CD4-positive, alpha-beta T cell treated with Interleukin-17A for 4 hours (primary cell): ENCODE measurements around the gene ADGRB3.
"Not testable (repeated sequence)": the region's sequence is repeated elsewhere in the genome, so short reads cannot be mapped to it uniquely, and the experiment has no call there.

ENCODE experiments used
- DNase-seq: peaks from one replicate; pipeline ENCODE4 v3.0.0-alpha.2; 2020; ENCODE audit warnings: mixed read lengths

ADGRB3 gene

DNA sequence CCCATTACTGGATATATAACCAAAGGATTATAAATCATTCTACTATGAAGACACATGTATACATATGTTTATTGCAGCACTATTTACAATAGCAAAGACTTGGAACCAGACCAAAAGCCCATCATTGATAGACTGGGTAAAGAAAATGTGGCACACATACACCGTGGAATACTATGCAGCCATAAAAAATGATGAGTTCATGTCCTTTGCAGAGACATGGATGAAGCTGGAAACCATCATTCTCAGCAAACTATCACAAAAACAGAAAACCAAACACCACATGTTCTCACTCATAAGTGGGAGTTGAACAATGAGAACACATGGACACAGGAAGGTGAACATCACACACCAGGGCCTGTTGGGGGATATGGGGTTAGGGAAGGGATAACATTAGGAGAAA lies 109.3 kb downstream of the ADGRB3 start:
- DNase-seq = not testable (repeated sequence)

DNA sequence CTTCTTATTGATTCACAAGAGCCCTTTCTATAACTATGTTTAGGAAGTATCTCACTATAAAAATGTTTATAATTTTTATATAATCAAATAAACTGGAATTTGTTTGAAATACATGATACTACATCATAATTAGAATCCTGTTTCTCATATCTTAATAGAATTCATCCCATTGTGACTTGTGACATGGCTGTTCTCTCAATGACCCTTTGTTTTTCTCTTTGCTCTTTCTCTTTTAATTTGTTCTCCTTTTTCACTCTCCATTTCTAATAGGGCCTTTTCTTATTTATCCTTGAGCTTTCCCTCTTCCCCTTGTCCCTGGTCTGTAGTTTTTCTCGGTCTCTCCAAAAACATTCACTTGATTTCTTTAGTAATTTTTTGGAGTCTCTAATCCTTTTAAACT lies 111.3 kb downstream of the ADGRB3 start:
- DNase-seq = no peak

- DNase-seq = no peak
Measured at GRCh38 chr6:68747110-68747790, 112.2 kb downstream of the ADGRB3 start.

DNA sequence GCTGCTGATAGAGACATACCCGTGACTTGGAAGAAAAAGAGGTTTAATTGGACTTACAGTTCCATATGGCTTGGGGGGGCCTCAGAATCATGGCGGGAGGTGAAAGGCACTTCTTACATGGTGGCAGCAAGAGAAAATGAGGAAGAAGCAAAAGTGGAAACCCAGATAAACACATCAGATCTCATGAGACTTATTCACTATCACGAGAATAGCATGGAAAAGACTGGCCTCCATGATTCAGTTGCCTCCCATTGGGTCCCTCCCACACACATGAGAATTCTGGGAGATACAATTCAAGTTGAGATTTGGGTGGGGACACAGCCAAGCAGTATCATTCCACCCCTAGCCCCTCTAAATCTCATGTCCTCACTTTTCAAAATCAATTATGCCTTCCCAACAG lies 112.8 kb downstream of the ADGRB3 start:
- not testable (repeated sequence) for DNase-seq

DNA sequence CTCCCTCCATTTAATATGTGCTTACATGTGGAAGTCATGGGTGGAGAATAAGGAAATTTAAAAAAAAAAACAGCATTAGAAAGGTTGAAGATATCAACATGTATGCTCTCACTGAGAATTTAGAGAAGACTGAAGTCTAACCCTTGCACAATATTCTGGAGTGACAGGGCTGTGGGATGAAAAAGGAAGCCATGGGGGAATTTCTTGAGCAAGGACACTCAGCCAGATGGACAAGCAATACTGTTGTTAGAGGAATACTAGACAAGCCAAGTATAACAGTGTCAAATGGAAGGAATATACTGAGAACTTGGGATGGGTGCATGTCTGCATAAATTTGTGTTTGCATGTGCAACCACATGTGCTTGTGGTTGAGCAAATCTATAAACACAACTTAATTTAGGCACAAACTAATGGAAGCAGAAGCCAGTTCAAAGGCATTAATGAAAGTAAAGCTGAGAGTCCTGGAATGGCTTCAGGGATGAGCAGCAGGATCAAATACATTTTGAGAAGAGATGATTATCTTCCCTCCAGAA lies 119.7 kb downstream of the ADGRB3 start:
- no peak for DNase-seq

GRCh38 chr6:68756454-68757375 lies 121.6 kb downstream of the ADGRB3 start:
- no peak for DNase-seq

DNA sequence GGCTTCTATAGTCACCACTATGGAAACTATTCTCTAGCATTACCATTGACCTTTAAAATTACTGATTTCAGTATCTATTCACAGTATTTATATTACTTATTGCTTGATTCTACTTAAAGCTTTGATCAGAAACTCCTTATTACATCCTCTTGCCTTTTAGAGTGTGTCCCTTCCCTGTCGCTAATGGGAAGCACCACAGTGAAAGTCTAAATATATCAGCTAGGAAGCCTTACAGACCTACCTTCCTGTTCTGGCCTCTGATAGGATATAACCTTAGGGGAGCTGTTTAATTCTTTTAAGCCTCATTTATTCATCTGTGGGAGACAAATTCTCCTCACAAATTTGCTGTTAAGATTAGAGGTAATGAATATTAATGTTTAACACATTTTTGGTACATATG lies 122.7 kb downstream of the ADGRB3 start:
- DNase-seq = no peak

DNA sequence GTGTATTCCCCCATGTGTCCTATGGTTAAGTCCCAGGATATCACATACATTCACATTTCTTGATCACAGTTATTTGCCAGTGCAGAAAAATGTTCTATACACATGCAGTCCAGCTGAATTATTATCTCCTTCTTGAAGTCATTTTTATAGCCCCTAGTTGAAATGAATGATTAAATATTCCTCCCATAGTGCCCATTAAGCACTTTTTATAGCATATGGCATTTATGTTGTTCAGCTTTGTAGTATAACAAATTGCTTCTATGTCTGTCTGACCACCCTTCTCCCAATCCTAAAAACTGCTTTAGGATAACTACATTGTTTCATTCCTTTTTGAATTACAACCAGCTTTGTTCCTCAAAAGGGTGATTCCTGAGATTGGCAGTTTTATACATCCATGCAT lies 123.5 kb downstream of the ADGRB3 start:
- DNase-seq = no peak

GRCh38 chr6:68760485-68760884 lies 125.4 kb downstream of the ADGRB3 start:
- no peak for DNase-seq

- DNase-seq = no peak
Measured at GRCh38 chr6:68760941-68761676, 126.0 kb downstream of the ADGRB3 start.

- no peak for DNase-seq
Measured at GRCh38 chr6:68761985-68762384, 126.9 kb downstream of the ADGRB3 start.

DNA sequence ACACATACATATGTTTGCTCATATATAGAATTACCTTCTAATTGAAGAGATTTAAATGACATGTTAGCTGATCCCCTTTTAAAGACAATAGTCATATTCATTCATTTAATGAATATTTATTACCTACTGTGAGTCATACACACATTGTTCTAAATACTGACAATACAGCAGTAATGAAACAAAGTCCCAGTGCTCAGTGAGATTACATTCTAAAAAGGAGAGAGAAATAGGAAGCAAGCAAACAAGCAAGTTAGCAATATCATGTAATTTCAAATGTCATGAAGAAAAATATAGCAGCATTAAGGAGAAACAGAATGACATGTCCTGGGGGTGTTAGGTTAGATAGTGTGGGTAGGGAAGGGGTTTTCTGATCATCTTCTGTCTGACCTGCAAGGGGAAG lies 136.3 kb downstream of the ADGRB3 start:
- DNase-seq = no peak

GRCh38 chr6:68774843-68775242 lies 139.8 kb downstream of the ADGRB3 start:
- no peak for DNase-seq

DNA sequence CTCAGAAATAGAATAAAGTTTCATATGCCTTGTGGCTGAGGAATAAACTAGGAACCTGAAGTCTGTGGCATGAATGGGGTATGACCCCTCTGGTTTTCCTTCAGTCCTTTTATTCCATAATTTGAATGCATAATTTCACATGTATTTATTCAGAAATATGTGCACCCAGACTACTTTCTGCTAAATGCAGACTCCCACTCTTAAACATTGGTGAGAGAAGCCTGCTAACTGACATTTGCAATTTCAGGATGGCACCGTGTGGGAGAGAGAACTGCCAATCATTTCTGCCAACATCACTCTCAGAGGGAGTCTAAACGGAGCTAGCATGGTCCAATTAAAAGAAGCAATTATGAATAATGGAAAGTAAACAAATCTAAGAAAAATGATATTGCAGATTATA lies 141.3 kb downstream of the ADGRB3 start:
- DNase-seq = no peak

DNA sequence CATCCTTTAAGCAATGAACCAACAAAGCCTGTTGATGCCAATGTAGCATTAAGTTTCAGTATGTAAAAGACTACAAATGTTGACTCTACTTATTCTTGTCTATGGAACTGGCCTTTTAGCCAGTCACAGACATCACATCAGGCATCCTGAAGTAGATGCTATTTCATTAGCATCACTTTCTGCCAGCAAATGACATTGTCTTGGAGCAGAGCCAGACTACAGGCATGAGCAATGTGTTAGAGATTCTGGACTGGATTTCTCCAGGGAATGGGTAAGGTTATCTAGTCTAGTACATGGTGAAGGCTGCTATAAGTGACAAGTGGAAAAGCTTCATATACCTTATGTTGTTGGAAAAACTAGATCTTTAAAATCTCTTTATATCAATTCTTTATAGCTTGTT lies 142.9 kb downstream of the ADGRB3 start:
- DNase-seq = no peak

DNA sequence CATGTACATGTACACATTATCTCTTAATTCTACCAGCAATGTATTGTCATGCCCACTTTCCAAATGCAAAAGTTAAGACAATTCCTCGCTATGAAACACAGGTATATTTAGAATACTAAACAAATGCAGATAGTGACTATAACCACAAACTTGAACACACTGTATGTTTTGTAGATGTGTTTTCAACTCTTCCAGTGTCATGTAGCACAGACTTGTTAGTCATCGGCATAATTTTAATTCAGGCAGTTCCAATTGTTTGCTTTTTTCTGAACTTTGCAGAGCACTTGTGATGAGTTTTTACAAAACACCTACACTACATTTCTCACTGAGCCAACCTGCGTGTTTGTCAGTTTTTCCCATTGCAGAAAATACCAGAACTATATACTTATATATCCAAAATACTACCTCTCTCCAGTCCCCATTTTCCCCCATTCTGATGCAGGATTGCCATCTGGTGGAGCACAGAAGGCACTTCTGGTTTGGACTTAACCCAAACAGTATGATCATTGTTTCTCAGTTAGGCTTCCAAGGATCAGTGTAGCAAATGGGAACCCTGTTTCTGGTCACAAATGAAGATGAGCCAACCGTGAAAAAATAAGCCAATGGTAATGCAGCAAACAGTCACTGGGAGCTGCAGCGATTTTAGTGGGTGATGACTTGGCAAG lies 143.4 kb downstream of the ADGRB3 start:
- no peak for DNase-seq

- no peak for DNase-seq
Measured at GRCh38 chr6:68779366-68779765, 144.3 kb downstream of the ADGRB3 start.

DNA sequence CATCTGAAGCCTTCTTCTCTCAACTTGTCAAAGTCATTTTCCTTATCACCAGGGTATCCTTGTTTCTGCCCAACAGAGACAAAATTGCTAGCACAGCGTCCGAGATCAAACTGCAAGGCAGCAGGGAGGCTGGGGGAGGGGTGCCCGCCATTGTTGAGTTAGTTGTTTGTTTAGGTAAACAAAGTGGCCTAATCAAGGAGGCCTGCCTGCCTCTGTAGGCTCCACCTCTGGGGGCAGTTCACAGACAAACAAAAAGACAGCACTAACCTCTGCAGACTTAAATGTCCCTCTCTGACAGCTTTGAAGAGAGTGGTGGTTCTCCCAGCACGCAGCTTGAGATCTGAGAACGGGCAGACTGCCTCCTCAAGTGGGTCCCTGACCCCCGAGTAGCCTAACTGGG lies 155.0 kb downstream of the ADGRB3 start:
- not testable (repeated sequence) for DNase-seq

GRCh38 chr6:68814976-68815375 lies 179.9 kb downstream of the ADGRB3 start:
- DNase-seq = not testable (repeated sequence)

DNA sequence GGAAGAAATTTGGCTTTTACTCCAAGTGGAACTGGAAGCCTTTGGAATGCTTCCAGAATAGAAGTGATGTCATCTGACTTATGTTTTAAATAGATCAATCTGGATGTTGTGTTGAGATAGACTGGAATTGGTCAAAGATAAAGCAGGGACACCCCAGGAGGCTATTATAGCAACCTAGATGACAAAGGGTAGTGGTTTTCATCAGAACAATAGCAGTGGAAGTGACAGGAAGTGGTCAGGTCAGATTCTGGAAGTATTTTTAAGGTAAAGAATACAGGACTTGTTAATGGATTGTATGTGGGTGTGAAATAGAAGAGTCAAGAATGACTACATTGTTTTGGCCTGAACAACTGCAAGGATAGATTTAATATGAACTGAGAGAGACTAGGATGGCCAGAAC lies 191.4 kb downstream of the ADGRB3 start:
- no peak for DNase-seq

DNA sequence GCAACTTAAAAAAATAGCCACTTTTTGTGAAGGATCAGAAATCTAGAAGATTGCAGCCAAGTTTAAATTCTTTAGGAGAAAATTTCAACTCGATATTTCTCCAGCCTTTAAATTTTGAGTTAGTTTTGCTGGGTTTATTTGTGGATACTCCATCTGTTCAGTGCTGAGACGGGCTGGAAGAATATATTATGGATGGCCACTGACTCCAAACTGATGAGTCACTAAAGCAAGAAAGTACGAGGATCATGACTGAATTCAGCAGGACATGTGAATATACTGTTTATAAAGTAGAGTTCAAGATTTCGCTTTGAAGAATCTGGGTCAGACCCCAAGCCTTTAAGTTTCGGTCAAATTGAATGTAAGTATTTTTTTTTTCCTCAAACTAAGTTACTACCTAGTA lies 199.5 kb downstream of the ADGRB3 start:
- DNase-seq = no peak

GRCh38 chr6:68838571-68838970 lies 203.5 kb downstream of the ADGRB3 start:
- no peak for DNase-seq

GRCh38 chr6:68852791-68853190 lies 217.7 kb downstream of the ADGRB3 start:
- DNase-seq = no peak
